Ureter (tissue), 1 donor: ENCODE data around the gene GNG10. TPM values are rescaled to one million over a fixed set of nuclear protein-coding genes. Genes with fewer than 3 reads are reported as not detected.
A peak's percentile ranks its signal among the peaks of the same experiment; 100 is the strongest.
"Not testable (repeated sequence)": the region's sequence is repeated elsewhere in the genome, so short reads cannot be mapped to it uniquely, and the experiment has no call there.

Experiments
- DNase-seq: peaks from one replicate; pipeline ENCODE4 v3.0.0-alpha.2; 2020; ENCODE audit warnings: low spot score
- total RNA-seq: library from RNA; stranded (reverse); gene quantifications from one replicate; pipeline ENCODE4 v1.2.4, GENCODE V29; 2023
- donor health status: DM: yes; HTN: yes; CAD: no.

GNG10 gene
- total RNA-seq, result 50.7 TPM

DNA sequence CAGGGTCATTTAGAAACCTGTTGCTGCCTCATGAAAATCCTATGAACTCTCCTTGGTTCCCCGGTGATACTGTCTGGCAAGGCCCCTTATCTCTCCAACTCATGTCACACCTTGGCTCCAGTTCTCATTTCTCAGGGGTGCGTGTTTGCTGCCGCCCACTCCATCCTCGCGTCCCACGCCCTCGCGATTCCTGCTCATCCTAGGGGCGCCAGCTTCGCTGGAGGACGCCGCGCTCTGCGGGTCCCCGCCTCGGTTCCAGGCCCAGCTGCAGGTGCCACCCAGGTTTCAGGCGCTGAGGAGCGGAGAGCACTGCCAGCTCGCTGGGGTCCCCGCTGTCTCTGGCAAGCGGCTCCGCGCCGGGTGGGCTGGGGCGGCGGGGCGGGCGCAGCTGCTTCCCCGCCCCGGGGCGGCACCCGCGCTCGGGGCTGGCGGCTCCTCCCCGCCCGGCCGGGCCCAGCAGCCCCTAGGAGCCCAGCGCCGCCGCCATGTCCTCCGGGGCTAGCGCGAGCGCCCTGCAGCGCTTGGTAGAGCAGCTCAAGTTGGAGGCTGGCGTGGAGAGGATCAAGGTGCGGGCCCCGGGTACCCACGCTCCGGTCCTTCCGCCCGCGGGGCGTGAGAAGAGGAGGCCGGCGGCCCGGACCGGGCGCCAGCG is at the start of gene GNG10:
Gene GNG10, plus strand, starts transcription at position 456 of the 652 bp plus-strand sequence. Its CDS starts 30 bp downstream, at position 486.
- DNase-seq, result peak; percentile 49

DNA sequence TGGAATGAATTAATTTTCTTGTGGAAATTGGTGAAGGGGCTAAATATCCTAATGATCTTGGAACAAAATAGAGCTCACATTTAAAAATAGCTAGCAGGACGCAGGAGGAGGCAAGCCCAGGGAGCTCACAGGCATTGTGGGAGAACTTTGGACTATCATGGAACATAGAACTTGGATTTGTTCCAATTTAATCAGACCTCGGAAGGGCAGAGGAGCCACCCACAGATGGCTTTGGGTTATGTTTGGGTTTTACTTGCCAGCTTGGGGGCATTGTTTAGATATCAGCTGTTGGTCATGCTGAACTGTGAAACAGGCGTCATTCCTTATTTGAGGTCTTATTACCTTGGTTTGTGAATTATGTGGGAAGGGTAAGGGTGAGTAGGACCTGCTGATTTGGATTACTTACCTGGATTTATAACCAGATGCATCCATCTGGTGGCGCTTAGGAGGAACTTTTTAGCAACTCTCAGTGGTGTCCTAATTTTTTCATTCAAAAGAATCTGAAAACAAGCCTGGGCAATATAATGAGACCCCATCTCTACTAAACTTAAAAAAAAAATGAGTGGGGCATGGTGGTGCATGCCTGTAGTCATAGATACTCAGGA is 47.9 kb upstream of the GNG10 start:
- DNase-seq, result no peak

DNA sequence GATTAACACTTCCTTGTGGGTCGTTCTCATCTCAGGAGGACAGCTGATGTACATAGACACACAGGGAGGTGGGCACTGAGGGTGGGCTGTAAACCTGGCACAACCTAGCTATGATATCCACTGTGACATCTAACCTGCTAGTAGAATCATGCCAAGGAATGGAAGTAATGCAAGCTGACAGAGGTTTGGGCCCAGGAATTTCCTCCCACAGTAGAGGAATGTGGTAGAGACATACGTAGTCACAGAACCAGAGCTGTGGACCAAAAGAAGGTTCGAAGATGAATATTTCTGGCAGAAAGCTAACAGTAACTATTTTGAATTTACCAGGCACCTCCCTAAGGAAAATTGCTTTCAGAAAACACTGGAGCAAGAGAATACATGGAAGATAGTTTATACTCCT is 45.5 kb upstream of the GNG10 start:
- DNase-seq, result no peak

DNA sequence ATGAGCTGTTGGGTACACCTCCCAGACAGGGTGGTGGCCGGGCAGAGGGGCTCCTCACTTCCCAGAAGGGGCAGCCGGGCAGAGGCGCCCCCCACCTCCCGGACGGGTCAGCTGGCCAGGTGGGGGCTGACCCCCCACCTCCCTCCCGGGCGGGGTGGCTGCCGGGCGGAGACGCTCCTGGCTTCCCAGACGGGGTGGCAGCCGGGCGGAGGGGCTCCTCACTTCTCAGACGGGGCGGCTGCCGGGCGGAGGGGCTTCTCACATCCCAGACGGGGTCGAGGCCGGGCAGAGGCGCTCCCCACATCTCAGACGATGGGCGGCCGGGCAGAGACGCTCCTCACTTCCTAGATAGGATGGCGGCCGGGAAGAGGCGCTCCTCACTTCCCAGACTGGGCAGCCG is 44.1 kb upstream of the GNG10 start:
- DNase-seq, result not testable (repeated sequence)

DNA sequence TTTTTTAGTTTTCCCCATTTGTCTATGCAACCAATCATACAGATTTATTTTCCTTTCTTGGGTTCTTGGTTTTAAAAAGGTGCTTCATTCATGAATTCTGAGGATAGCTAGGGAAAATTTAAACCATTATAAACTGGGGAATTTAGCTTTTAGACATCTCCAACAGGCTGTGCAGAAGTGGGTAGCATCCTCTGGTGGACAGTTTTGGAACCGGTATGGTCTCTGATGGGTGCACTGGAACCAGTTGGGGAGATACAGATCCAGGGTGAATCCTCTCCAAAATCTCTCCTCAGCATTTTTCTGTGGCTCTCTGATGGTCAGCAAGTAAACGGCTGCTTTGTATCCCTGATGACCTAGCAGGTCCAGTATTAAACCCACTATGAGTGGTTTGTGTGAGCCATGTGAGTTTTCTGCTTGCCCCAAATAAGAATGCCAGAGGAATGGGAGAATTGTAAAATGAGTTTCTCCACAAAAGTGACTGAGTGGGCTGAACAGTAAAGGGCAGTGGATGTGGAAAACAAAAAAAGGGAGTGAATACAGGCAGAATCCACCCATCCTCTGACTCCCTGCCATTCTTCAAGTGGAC is 39.4 kb upstream of the GNG10 start:
- no peak for DNase-seq

DNA sequence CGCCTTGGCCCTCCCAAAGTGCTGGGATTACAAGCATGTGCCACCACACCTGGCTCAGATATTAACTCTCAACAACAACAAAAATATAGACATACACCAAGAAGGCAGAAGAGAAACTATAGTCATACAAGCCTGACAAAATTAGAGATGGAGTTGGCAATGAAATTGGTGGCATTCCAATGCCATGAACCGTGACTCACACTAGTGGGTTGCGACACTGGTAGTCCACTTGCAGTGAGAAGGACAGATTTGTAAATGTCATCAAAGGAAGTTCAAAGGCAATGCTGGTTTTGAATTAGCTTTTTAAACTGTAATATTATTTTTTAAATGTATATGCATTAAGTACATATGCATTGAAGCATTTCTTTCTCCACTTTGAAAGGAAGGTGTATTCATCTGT is 38.8 kb upstream of the GNG10 start:
- peak; percentile 55 for DNase-seq

DNA sequence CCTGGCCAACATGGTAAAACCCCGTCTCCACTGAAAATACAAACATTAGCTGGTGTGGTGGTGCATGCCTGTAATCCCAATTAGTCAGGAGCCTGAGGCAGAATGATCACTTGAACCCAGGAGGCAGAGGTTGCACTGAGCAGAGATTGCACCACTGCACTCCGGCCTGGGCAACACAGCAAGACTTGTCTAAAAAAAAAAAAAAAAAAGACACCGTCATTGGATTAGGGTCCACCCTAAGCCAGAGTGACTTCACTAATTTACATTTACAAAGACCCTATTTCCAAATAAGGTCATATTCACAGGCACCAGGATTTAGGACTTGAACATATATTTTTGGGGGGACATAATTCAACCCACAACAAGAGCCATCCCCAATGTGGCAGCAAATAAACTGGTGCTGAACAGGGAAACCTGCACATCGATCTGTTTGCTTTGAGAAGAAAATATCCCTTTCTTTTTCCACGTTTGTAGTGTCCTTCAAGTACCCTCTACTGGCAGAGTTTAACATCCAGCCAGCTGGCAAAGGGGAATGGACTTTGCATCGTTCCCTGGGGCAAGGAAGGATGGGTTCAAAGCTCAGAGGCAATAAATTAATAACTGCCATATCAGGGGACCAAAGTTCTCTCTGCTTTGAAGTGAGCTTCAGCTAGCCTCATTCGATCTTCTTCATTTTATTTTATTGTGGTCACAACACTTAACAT is 34.0 kb upstream of the GNG10 start:
- DNase-seq, result no peak

DNA sequence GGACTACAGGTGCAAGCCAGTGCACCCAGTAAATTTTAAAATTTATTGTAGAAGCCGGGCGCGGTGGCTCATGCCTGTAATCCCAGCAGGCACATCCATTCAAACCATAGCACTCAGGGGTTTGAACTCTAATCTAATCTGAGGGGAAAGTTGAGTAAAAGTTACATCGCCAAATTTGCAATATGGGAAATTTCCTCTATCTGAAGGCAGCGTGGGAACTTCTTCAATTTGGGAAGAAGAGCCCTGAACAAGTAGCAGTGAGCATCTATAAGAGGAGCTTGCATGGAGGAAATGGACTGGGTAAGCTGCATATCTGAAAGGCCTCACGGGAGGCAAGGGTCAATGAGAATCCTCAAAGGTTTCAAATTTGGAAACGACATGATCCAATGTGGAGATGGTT is 33.0 kb upstream of the GNG10 start:
- no peak for DNase-seq

DNA sequence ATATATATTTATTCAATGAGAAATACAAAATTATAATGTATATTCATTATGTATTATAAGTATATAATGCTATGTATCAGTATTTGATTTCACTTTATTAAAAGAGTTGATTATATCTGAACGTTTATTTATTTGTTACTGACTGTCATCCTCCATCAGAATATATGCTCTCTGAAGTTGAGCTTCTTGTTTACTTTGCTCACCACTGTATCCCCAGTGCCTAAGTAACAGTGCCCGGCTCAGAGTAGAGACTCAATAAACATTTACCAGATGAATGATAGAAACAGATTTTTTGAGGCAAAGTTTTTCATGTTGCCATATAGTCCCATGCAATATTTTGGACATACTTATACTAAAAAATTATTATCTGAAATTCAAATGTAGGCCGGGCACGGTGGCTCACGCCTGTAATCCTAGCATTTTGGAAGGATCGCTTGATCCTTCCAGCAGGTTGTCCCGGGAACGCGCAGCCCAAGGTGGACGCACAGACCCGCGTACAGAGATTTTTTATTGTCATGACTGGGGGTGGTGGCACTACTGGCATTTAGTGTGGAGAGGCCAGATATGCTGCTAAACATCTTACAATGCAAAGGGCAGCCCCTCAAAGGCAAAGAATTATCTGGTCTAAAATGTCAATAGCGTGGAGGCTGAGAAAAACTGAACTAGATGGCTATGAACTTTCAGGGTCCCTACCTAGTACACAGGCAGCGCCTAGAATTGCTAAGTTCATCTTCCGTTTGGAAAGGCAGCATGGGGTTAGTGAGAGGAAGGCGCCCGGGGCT is 31.0 kb upstream of the GNG10 start:
- DNase-seq, result no peak

DNA sequence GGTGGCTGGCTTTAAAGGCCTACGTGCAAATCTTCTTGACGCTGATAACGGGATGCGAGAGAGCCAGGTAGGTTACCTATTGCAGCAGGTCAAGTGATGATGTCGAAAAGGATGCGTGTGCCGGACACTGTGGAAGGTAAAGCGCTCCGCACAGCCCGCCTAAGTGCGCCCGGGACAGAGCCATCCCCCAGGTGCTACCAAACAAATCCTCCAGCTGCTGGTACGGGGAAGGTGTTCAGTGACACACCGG is 30.5 kb upstream of the GNG10 start:
- no peak for DNase-seq

DNA sequence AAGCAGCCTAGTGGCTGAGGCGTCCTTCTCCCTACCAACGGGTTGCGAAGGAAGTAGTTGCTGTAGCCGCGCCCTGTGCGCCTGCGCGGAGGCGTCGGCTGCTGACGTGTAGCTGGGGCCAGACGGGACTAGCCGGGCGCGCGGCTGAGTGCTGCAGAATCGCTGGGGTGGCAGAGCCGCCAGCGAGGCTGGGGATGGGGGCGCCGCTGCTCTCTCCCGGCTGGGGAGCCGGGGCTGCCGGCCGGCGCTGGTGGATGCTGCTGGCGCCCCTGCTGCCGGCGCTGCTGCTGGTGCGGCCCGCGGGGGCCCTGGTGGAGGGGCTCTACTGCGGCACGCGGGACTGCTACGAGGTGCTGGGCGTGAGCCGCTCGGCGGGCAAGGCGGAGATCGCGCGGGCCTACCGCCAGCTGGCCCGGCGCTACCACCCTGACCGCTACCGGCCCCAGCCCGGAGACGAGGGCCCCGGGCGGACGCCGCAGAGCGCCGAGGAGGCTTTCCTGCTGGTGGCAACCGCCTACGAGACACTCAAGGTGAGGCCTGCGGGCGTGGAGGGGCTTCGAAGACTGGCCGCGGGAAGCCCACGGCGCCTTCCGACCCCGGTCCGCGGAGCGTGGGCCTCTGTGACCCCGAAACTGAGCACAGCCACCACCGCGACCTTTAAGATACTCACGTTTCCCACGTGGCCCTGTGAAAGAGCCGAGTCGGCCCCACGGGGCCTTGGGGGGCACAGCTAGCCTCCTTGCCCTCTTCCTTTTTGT is 30.0 kb upstream of the GNG10 start, which contains the start of gene DNAJC25:
Gene DNAJC25, plus strand, starts transcription at position 121 of the 758 bp plus-strand sequence. Its CDS starts 74 bp downstream, at position 195.
- DNase-seq, result peak; percentile 97

DNA sequence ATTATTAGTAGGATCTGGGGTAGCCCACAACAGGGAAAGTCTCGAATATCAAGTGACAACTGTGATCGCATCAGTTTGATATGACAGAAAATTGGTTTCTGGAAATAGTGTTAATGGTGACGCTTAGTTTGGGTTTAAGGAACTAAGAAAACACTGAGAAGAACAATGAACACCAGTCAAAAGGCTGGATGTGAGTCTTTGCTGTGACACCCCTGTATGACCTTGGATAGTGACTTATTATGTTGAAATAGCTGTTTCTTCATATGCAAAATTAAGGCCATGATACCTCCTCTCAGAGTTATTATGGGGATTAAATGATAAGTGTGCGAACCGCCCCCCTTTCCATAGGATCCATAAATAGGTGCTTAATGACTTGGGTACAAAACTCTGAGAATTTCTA is 29.3 kb upstream of the GNG10 start:
- no peak for DNase-seq

DNA sequence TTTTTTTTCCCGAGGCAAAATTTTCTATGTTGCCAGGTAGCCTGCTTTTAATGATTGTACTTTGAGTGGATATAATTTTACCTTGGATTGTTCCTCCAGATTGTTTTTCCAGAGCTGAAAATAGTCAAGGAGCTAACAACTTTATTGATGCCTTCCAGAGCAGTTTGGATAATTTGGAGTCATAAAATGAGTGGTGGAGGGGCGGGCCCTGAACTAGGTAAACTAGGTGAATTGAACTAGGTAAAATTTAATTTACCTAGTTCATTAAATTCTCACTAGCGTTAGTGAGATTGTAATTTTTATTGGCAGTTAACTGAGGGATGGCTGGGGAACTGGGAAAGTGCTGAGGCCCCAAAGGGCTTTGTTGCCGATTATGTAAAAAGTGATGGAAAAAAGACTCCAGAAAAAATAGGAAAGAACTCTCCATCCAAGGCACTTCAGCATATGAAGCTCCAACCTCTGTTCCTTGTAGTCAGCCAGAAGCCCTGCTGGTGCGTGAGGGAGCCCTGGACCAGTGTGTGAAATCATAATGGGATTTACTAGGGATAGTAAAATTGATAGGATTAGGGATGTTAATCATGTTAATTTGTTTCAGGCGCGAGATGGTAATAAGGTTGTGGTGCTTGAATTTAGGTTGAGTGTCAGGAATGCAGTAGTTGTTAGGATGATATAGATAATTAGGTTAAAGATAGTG is 28.6 kb upstream of the GNG10 start:
- no peak for DNase-seq

DNA sequence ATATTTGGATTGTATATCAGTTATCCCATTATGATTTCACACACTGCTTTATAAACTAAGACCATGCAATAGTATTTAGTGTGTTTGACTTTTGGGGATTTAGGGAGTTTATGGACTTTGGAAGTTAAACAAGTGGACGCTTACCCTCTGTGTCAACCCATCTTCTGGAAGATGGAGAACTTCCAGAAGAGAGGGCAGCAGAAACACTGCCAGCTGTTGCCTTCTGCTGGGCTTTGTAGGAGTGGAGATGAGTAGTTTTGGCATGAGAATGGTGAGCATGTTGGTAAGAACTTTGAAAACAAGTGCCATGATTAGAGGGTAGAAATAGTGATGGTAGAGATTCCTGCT is 28.0 kb upstream of the GNG10 start:
- DNase-seq, result no peak

DNA sequence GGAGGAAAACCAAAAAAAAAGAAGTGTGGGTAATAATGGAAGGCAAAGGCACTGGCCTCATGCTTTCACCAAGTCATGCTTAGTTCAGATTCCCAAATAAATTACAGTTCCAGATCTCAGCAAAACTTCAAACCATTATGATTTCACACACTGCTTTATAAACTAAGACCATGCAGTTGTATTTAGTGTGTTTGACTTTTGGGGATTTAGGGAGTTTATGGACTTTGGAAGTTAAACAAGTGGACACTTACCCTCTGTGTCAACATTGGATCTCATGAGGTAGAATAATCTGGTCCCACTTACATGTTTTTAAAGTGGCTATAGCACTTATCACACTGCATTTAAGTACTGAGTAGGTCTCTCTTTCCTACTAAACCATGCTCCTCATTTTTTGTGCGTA is 26.5 kb upstream of the GNG10 start:
- no peak for DNase-seq

DNA sequence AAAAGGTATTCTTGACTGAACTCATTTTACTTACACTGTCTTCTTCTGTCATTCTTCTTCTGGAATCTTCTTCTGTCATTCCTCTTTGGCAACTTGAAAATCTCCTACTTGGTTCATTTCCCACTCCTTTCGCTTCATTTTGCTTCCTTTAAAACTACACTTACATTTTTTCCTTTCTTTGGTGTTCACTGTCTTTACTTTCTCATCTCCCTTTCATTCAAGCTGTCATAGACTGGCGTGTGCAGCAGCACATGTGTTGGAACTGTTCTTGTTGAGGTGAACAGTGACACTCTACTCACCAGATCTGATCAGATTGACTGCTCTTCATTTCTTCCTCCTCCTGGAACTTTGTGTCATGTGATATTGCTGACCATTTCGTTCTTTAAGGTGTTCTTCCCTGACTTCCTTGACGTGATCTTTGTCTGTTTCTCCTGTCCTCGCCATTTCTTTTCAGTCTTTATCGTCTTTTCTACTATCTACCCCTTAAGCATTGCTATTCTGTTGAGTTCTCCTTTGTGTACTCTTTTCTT is 23.9 kb upstream of the GNG10 start:
- DNase-seq, result no peak

DNA sequence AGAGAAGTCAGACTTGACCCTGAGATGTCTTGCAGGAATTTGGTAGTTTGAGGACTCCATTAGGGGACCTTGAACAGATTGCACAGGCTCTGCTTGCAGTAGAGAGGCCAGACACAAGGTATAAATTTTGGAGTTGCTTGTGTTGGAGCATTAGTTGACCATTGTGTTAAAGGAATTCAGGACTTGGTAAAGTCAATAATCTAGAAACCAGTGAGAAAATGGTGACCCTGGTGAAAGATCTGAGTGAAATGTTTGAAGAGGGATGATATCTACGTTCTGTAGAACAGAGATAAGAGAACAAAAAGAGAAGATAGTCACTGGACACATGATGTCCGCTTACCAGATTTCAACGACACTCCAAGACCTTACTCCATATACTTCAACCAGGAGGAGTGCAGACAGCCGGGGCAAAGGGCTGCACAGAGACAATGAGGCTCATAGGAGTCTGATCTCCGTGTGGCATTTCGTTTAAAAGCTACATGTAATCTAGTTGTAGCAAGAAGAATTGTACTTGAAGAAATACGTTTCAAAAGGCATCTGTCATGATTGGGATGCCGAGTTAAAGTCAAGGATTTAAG is 17.1 kb upstream of the GNG10 start:
- no peak for DNase-seq

DNA sequence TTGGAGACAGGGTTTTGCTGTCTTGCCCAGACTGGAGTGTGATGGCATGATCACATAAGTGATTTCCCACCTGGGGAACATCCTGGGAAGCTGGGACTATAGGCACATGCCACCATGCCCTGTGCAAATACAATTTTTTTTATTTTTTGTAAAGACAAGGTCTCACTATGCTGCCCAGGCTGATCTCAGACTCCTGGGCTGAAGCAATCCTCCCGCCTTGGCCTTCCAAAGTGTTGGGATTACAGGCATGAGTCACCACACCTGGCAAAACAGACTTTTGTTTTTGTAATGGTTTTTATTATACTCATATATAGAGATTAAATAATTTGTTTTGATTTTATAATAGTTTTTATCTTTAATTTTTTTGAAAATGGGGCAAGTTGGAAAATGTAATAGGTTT is 15.6 kb upstream of the GNG10 start:
- DNase-seq, result no peak

DNA sequence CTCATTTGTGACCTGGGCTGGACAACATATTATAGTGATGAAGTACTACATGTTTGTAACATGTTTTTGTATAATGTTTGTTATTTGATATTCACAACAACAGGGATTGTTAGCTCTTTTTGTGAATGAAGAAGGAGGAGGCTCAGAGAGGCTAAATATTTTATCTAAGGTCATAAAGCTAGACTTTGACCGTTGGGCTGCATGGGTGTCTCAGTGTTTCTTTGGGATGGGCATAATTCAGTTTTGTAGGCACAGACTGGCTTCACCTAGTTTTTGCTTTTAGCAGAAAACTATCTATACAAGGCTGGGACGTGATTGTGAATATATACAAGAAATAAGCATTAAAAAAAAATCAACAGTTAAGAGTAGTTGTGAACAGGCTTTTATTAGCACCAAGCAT is 15.0 kb upstream of the GNG10 start:
- DNase-seq, result no peak

DNA sequence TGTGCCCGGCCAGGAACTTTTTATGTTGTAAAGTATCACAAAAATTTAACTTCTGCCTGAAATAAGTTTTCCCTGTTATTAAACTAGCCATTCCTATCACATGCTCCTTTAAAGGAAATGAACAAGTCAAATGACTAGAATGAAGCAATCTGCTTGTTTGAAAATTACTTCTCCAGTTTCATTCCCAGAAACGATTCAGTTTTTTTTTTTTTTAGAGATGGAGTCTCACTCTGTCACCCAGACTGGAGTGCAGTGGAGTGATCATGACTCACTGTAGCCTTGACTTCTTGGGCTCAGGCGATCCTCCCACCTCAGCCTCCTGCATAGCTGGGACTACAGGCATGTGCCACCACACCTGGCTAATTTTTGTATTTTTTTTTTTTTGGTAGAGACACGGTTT is 13.3 kb upstream of the GNG10 start:
- DNase-seq, result no peak
